EH (cell line): ENCODE data around the gene CLIC5.

ENCODE experiments used
- DNase-seq: peaks from one replicate; pipeline ENCODE4 v3.0.0-alpha.2; 2015; ENCODE audit warnings: low read depth

Gene CLIC5

GRCh38 chr6:45964300-45964699 lies 51.4 kb downstream of the CLIC5 start:
- DNase-seq = no peak

GRCh38 chr6:45963896-45964295 lies 51.8 kb downstream of the CLIC5 start:
- DNase-seq = no peak

- DNase-seq = no peak
Measured at GRCh38 chr6:45961125-45961524, 54.5 kb downstream of the CLIC5 start.

GRCh38 chr6:45959534-45960145 lies 56.0 kb downstream of the CLIC5 start:
- peak; percentile 42 for DNase-seq

- no peak for DNase-seq
Measured at GRCh38 chr6:45956663-45957062, 59.0 kb downstream of the CLIC5 start.

- no peak for DNase-seq
Measured at GRCh38 chr6:45956176-45956575, 59.5 kb downstream of the CLIC5 start.

GRCh38 chr6:45955597-45955996 lies 60.1 kb downstream of the CLIC5 start:
- DNase-seq = no peak

GRCh38 chr6:45952546-45952945 lies 63.1 kb downstream of the CLIC5 start:
- no peak for DNase-seq

GRCh38 chr6:45952168-45952529 lies 63.5 kb downstream of the CLIC5 start:
- no peak for DNase-seq

GRCh38 chr6:45951321-45952167 lies 64.1 kb downstream of the CLIC5 start:
- peak; percentile 37 for DNase-seq

- DNase-seq = peak; percentile 18
Measured at GRCh38 chr6:45949256-45949655, 66.4 kb downstream of the CLIC5 start.

- DNase-seq = no peak
Measured at GRCh38 chr6:45947807-45948206, 67.9 kb downstream of the CLIC5 start.

GRCh38 chr6:45946887-45947286 lies 68.8 kb downstream of the CLIC5 start:
- DNase-seq = peak; percentile 34

GRCh38 chr6:45946352-45946751 lies 69.3 kb downstream of the CLIC5 start:
- peak; percentile 87 for DNase-seq

GRCh38 chr6:45942953-45943352 lies 72.7 kb downstream of the CLIC5 start:
- DNase-seq = no peak

- DNase-seq = no peak
Measured at GRCh38 chr6:45933855-45934254, 81.8 kb downstream of the CLIC5 start.

GRCh38 chr6:45931232-45931631 lies 84.4 kb downstream of the CLIC5 start:
- DNase-seq = no peak

- peak; percentile 62 for DNase-seq
Measured at GRCh38 chr6:45930420-45931040, 85.1 kb downstream of the CLIC5 start.

GRCh38 chr6:45929421-45930361 lies 86.0 kb downstream of the CLIC5 start:
- peak; percentile 27 for DNase-seq

- no peak for DNase-seq
Measured at GRCh38 chr6:45928721-45929305, 86.8 kb downstream of the CLIC5 start.

GRCh38 chr6:45927421-45928320 lies 88.0 kb downstream of the CLIC5 start:
- no peak for DNase-seq
